K562 (cell line): ENCODE measurements around the gene CNOT10. TPM values are rescaled to one million over a fixed set of nuclear protein-coding genes. Genes with fewer than 3 reads are reported as not detected.

Experiments
- DACH1 ChIP-seq: fragments of 450-650 bp; IDR thresholded peaks from 2 replicates; pipeline ENCODE4 v1.6.1; 2018; ENCODE audit not compliant: partially characterized antibody
- GTF2A2 ChIP-seq: IDR thresholded peaks from 2 replicates; pipeline ENCODE4 v1.6.1; 2016; ENCODE audit warnings: mild to moderate bottlenecking, missing genetic modification characterization, missing compliant biosample characterization
- KLF16 ChIP-seq: IDR thresholded peaks from 2 replicates; pipeline ENCODE4 v1.6.1; 2016; ENCODE audit warnings: antibody characterized with exemption
- NR2C1 ChIP-seq, 2 experiments: fragments of 450-650 bp; IDR thresholded peaks; 2 replicates each; pipeline ENCODE4 v1.6.1; 2017; ENCODE audit warnings: mild to moderate bottlenecking in 2 of 2, antibody characterized with exemption in 1 of 2, inconsistent platforms in 1 of 2, missing compliant biosample characterization in 1 of 2, missing genetic modification characterization in 1 of 2
- POLR2B ChIP-seq: fragments of 450-650 bp; IDR thresholded peaks from 2 replicates; pipeline ENCODE4 v1.6.1; 2018; ENCODE audit warnings: low read depth; ENCODE audit not compliant: partially characterized antibody
- POLR2H ChIP-seq: IDR thresholded peaks from 2 replicates; pipeline ENCODE4 v1.6.1; 2016; ENCODE audit warnings: missing genetic modification characterization, low read depth, mild to moderate bottlenecking, control low read depth, missing compliant biosample characterization, moderate library complexity
- RBBP5 ChIP-seq: fragments of 200-600 bp; sonication (generic); IDR thresholded peaks from 2 replicates; pipeline ENCODE4 v1.6.1; 2012; ENCODE audit warnings: borderline replicate concordance, mild to moderate bottlenecking, low read length, control low read depth, inconsistent platforms; ENCODE audit not compliant: insufficient read depth, poor library complexity, severe bottlenecking
- SP2 ChIP-seq: IDR thresholded peaks from 2 replicates; pipeline ENCODE4 v1.6.1; 2011; ENCODE audit warnings: mild to moderate bottlenecking, low read depth, low read length, moderate library complexity; ENCODE audit not compliant: poor library complexity, severe bottlenecking; ENCODE audit errors: extremely low read depth
- SPI1 ChIP-seq: IDR thresholded peaks from 2 replicates; pipeline ENCODE4 v1.6.1; 2011; ENCODE audit warnings: low read depth, low read length, control low read depth, borderline replicate concordance
- YBX1 ChIP-seq: fragments of 450-650 bp; IDR thresholded peaks from 2 replicates; pipeline ENCODE4 v1.7.1; 2016; ENCODE audit warnings: mild to moderate bottlenecking
- ZBED1 ChIP-seq: IDR thresholded peaks from 2 replicates; pipeline ENCODE4 v1.6.1; 2014
- ZNF124 ChIP-seq: sonication (generic); formaldehyde crosslinking; IDR thresholded peaks from 2 replicates; pipeline ENCODE4 v1.8.1; 2022; ENCODE audit warnings: missing genetic modification reagents
- ZNF699 ChIP-seq: fragments of 250-450 bp; sonication (Bioruptor Pico); IDR thresholded peaks from 2 replicates; pipeline ENCODE4 v1.8.0; 2021; ENCODE audit warnings: mild to moderate bottlenecking, moderate library complexity; ENCODE audit not compliant: insufficient replicate concordance
- ZNF830 ChIP-seq: fragments of 250-450 bp; sonication (Bioruptor Pico); IDR thresholded peaks from 2 replicates; pipeline ENCODE4 v1.5.0; 2021; ENCODE audit warnings: mild to moderate bottlenecking
- polyA plus RNA-seq, 8 experiments: library from polyadenylated mRNA; depleted of rRNA in 4 of 8; stranded (reverse) in 5 of 8; unstranded in 3 of 8; fragments of >200 nt; fragmentation: Nextera tagmentation in 2 of 8; fragmentation: Illumina TruSeq in 1 of 8; extraction: Ambion mirVana in 2 of 8; extraction: Trizol in 1 of 8; gene quantifications; 2 replicates each; pipeline versions ENCODE4 v1.2.1 to v1.2.3, GENCODE V29; 2011 to 2014; ENCODE audit warnings: inconsistent platforms in 1 of 8, missing spikeins in 1 of 8
- total RNA-seq, 7 experiments: library from RNA; depleted of rRNA in 6 of 7; stranded (reverse); fragments of >200 nt in 6 of 7; fragmentation: Illumina TruSeq in 2 of 7; extraction: Trizol in 2 of 7; gene quantifications; 2 replicates each; pipeline versions ENCODE4 v1.2.1 to v1.2.3, GENCODE V29; 2011 to 2021; ENCODE audit warnings: low replicate concordance in 1 of 7
- TF ChIP-seq, protein P1 (sequence below): sonication (generic); formaldehyde crosslinking; IDR thresholded peaks from 2 replicates; pipeline ENCODE4 v1.8.0; 2022; ENCODE audit warnings: missing genetic modification reagents, mild to moderate bottlenecking, borderline replicate concordance
- TF ChIP-seq, protein P2 (sequence below): fragments of 450-650 bp; IDR thresholded peaks from 2 replicates; pipeline ENCODE4 v1.6.1; 2016; ENCODE audit warnings: mild to moderate bottlenecking
- TF ChIP-seq, protein P3 (sequence below): fragments of 250-450 bp; sonication (Bioruptor Pico); IDR thresholded peaks from 2 replicates; pipeline ENCODE4 v1.5.0; 2021
- TF ChIP-seq, protein P4 (sequence below): fragments of 200-400 bp; formaldehyde crosslinking; IDR thresholded peaks from 2 replicates; pipeline ENCODE4 v1.6.1; 2017; ENCODE audit warnings: mild to moderate bottlenecking, low read depth, low read length, moderate library complexity
- TF ChIP-seq, protein P5 (sequence below): fragments of 250-450 bp; sonication (Bioruptor Pico); IDR thresholded peaks from 2 replicates; pipeline ENCODE4 v1.8.0; 2021; ENCODE audit warnings: moderate library complexity, mild to moderate bottlenecking, inconsistent platforms

The CNOT10 gene
- total and polyA plus RNA-seq, 9 of the 15 experiments (the other 6 are each of a cell fraction or from before 2014, with no cell fraction given), result 35.7 to 114 (median 81.9) TPM

DNA sequence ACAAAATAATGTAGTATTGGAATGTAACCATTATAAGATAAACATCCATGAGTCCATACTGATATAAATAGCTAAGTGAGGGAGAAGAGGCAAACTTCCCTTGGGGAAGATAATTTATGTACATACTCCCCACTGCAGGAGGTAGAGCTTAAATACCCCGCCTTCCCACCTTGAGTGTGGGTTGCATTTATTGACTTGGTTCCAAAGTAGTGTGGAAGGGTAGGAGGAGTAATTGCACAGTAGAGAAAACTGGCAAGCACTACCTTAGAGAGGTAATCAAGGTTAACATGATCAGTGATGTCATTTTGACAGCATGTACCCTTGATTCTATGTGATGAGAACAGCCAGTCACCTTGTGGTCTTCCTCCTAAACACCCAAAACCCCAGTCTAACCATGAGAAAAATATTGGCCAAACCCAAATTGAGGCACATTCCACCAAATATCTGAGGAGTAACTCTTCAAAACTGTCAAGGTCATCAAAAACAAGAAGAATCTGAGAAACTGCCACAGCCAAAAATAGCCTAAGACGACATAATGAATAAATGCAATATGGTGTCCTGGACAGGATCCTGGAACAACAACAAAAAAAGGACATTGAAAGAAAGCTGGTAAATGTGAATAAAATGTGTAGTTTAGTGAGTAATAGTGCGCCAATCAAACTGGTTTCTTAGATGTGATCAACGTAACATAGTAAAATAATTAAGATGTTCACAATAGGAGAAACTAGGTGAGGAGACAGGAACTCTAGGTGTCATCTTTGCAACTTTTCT lies 774 bp upstream of the CNOT10 start (continued):
- TF ChIP-seq, protein P1, sequence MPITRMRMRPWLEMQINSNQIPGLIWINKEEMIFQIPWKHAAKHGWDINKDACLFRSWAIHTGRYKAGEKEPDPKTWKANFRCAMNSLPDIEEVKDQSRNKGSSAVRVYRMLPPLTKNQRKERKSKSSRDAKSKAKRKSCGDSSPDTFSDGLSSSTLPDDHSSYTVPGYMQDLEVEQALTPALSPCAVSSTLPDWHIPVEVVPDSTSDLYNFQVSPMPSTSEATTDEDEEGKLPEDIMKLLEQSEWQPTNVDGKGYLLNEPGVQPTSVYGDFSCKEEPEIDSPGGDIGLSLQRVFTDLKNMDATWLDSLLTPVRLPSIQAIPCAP (CRISPR knock-in tag), result no peak
- TF ChIP-seq, protein P2, sequence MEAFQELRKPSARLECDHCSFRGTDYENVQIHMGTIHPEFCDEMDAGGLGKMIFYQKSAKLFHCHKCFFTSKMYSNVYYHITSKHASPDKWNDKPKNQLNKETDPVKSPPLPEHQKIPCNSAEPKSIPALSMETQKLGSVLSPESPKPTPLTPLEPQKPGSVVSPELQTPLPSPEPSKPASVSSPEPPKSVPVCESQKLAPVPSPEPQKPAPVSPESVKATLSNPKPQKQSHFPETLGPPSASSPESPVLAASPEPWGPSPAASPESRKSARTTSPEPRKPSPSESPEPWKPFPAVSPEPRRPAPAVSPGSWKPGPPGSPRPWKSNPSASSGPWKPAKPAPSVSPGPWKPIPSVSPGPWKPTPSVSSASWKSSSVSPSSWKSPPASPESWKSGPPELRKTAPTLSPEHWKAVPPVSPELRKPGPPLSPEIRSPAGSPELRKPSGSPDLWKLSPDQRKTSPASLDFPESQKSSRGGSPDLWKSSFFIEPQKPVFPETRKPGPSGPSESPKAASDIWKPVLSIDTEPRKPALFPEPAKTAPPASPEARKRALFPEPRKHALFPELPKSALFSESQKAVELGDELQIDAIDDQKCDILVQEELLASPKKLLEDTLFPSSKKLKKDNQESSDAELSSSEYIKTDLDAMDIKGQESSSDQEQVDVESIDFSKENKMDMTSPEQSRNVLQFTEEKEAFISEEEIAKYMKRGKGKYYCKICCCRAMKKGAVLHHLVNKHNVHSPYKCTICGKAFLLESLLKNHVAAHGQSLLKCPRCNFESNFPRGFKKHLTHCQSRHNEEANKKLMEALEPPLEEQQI, result no peak
- TF ChIP-seq, protein P3, sequence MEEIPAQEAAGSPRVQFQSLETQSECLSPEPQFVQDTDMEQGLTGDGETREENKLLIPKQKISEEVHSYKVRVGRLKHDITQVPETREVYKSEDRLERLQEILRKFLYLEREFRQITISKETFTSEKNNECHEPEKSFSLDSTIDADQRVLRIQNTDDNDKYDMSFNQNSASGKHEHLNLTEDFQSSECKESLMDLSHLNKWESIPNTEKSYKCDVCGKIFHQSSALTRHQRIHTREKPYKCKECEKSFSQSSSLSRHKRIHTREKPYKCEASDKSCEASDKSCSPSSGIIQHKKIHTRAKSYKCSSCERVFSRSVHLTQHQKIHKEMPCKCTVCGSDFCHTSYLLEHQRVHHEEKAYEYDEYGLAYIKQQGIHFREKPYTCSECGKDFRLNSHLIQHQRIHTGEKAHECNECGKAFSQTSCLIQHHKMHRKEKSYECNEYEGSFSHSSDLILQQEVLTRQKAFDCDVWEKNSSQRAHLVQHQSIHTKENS (CRISPR knock-in tag), result no peak
- no peak for TF ChIP-seq YBX1
- no peak for TF ChIP-seq ZNF830 (CRISPR knock-in tag)
- TF ChIP-seq ZBED1, result no peak
- TF ChIP-seq POLR2H (tag), result 0 out of 2 replicates have a peak, but pooled peaks have one; percentile 68
- no peak for TF ChIP-seq RBBP5
- TF ChIP-seq, protein P4, sequence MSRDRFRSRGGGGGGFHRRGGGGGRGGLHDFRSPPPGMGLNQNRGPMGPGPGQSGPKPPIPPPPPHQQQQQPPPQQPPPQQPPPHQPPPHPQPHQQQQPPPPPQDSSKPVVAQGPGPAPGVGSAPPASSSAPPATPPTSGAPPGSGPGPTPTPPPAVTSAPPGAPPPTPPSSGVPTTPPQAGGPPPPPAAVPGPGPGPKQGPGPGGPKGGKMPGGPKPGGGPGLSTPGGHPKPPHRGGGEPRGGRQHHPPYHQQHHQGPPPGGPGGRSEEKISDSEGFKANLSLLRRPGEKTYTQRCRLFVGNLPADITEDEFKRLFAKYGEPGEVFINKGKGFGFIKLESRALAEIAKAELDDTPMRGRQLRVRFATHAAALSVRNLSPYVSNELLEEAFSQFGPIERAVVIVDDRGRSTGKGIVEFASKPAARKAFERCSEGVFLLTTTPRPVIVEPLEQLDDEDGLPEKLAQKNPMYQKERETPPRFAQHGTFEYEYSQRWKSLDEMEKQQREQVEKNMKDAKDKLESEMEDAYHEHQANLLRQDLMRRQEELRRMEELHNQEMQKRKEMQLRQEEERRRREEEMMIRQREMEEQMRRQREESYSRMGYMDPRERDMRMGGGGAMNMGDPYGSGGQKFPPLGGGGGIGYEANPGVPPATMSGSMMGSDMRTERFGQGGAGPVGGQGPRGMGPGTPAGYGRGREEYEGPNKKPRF, result no peak
- TF ChIP-seq POLR2B, result no peak
- TF ChIP-seq SP2, result no peak
- no peak for TF ChIP-seq DACH1
- TF ChIP-seq, protein P5, sequence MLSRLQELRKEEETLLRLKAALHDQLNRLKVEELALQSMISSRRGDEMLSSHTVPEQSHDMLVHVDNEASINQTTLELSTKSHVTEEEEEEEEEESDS, result no peak
- no peak for TF ChIP-seq KLF16
- TF ChIP-seq GTF2A2, result no peak
- TF ChIP-seq ZNF124 (CRISPR knock-in tag), result no peak
- no peak for TF ChIP-seq ZNF699 (CRISPR knock-in tag)
- no peak for TF ChIP-seq NR2C1 (IDR thresholded peaks at IDR 0.05)
- no peak for TF ChIP-seq NR2C1 (tag; IDR thresholded peaks at IDR 0.05)
- no peak for TF ChIP-seq SPI1
